ENCODE data around the gene ZIC1.

ZIC1 gene

GRCh38 chr3:147427746-147428145 lies 18.6 kb downstream of the ZIC1 start:
- H3K4me1 ChIP-seq (ENCODE audit: control insufficient read depth, insufficient read depth, low read length), result no peaks in the 10 kb centered on the region
- H3K4me3 ChIP-seq (ENCODE audit: low read depth, low read length), result no peak overlapping the region
- ChIA-PET POLR2A (no interaction called here), CTCF (no interaction called here)
- no peaks in the 10 kb centered on the region for H3K9me3 ChIP-seq (ENCODE audit: control insufficient read depth, insufficient read depth, low read depth, low read length)
- no peak for TF ChIP-seq ELK4 (IDR thresholded peaks at IDR 0.05; ENCODE audit: borderline replicate concordance, low read depth, low read length)
- TF ChIP-seq ZNF777 (tag by site-specific recombination; IDR thresholded peaks at IDR 0.05; ENCODE audit: borderline replicate concordance), result no peak
- no peak for TF ChIP-seq EGR2 (tag by site-specific recombination; IDR thresholded peaks at IDR 0.05; ENCODE audit: low read depth)
- no peak for TF ChIP-seq ZNF248 (tag by site-specific recombination; IDR thresholded peaks at IDR 0.05)
- no peaks in the 10 kb centered on the region for H3K36me3 ChIP-seq (ENCODE audit: control insufficient read depth in 2 of 2, insufficient read depth in 1 of 2, low read length in 2 of 2)
- no peak overlapping the region for H3K27ac ChIP-seq (ENCODE audit: extremely low read depth, low read depth, low read length)

GRCh38 chr3:147428326-147428725 lies 19.2 kb downstream of the ZIC1 start:
- no peaks in the 10 kb centered on the region for H3K36me3 ChIP-seq (ENCODE audit: control insufficient read depth in 2 of 2, insufficient read depth in 1 of 2, low read length in 2 of 2)
- H3K27ac ChIP-seq (ENCODE audit: extremely low read depth, low read depth, low read length), result no peak overlapping the region
- H3K9me3 ChIP-seq (ENCODE audit: control insufficient read depth, insufficient read depth, low read depth, low read length), result no peaks in the 10 kb centered on the region
- no peaks in the 10 kb centered on the region for H3K4me1 ChIP-seq (ENCODE audit: control insufficient read depth, insufficient read depth, low read length)
- no peak for TF ChIP-seq ZNF350 (tag by site-specific recombination; IDR thresholded peaks at IDR 0.05)
- no peak for TF ChIP-seq ZNF311 (tag by site-specific recombination; IDR thresholded peaks at IDR 0.05; ENCODE audit: borderline replicate concordance)
- no peak for TF ChIP-seq ZNF121 (tag by site-specific recombination; IDR thresholded peaks at IDR 0.05)
- TF ChIP-seq REPIN1 (tag by site-specific recombination; IDR thresholded peaks at IDR 0.05; ENCODE audit: low read depth), result no peak
- no peak for TF ChIP-seq ZBTB7A (tag by site-specific recombination; IDR thresholded peaks at IDR 0.05; ENCODE audit: low read depth)
- no peak for TF ChIP-seq ZNF426 (tag by site-specific recombination; IDR thresholded peaks at IDR 0.05)
- TF ChIP-seq ZNF155 (tag by site-specific recombination; IDR thresholded peaks at IDR 0.05), result no peak
- ChIA-PET CTCF (no interaction called here), POLR2A (no interaction called here)
- H3K4me3 ChIP-seq (ENCODE audit: low read depth, low read length), result no peak overlapping the region

- CTCF ChIA-PET, result no interaction called here
- POLR2A ChIA-PET, result interaction anchor here (0.6 kb wide), 1 partner anchor 586 kb away, joined by 3 read pairs; no protein-coding TSS in a partner anchor
Measured at GRCh38 chr3:147428754-147429153, 19.6 kb downstream of the ZIC1 start.

GRCh38 chr3:147431751-147432150 lies 22.6 kb downstream of the ZIC1 start:
- H3K9me3 ChIP-seq (ENCODE audit: control insufficient read depth, insufficient read depth, low read depth, low read length), result no peaks in the 10 kb centered on the region
- H3K4me1 ChIP-seq (ENCODE audit: control insufficient read depth, insufficient read depth, low read length), result no peaks in the 10 kb centered on the region
- ChIA-PET POLR2A (no interaction called here), CTCF (interaction anchor here (0.6 kb wide), 1 partner anchor 15 kb away, joined by 6 read pairs; no protein-coding TSS in a partner anchor)
- no peak overlapping the region for H3K4me3 ChIP-seq (ENCODE audit: low read depth, low read length)
- H3K27ac ChIP-seq (ENCODE audit: extremely low read depth, low read depth, low read length), result no peak overlapping the region
- no peaks in the 10 kb centered on the region for H3K36me3 ChIP-seq (ENCODE audit: control insufficient read depth in 2 of 2, insufficient read depth in 1 of 2, low read length in 2 of 2)
- TF ChIP-seq ZFP3 (tag by site-specific recombination; IDR thresholded peaks at IDR 0.05; ENCODE audit: low read depth), result no peak
- TF ChIP-seq ZNF639 (tag by site-specific recombination; IDR thresholded peaks at IDR 0.05), result no peak
- TF ChIP-seq KLF17 (tag by site-specific recombination; IDR thresholded peaks at IDR 0.05), result no peak
- no peak for TF ChIP-seq PRDM4 (tag by site-specific recombination; IDR thresholded peaks at IDR 0.05)
- TF ChIP-seq ZNF133 (tag by site-specific recombination; IDR thresholded peaks at IDR 0.05), result no peak
- TF ChIP-seq ZNF830 (tag by site-specific recombination; IDR thresholded peaks at IDR 0.05; ENCODE audit: low read depth), result no peak
- TF ChIP-seq KLF9 (tag by site-specific recombination; IDR thresholded peaks at IDR 0.05; ENCODE audit: low read depth), result no peak
- no peak for TF ChIP-seq ZNF792 (tag by site-specific recombination; IDR thresholded peaks at IDR 0.05)

More at GRCh38 chr3:147428754-147429153, 19.6 kb downstream of the ZIC1 start:
- TF ChIP-seq TRIM28 (IDR thresholded peaks at IDR 0.05; ENCODE audit: borderline replicate concordance, low read length) (no peak), KLF7 (tag by site-specific recombination; IDR thresholded peaks at IDR 0.05; ENCODE audit: borderline replicate concordance) (no peak), ZNF747 (tag by site-specific recombination; IDR thresholded peaks at IDR 0.05) (no peak), ZNF792 (tag by site-specific recombination; IDR thresholded peaks at IDR 0.05) (no peak), ZNF362 (tag by site-specific recombination; IDR thresholded peaks at IDR 0.05) (no peak)
- H3K4me1 ChIP-seq (ENCODE audit: control insufficient read depth, insufficient read depth, low read length), result no peaks in the 10 kb centered on the region
- no peaks in the 10 kb centered on the region for H3K36me3 ChIP-seq (ENCODE audit: control insufficient read depth in 2 of 2, insufficient read depth in 1 of 2, low read length in 2 of 2)
- H3K4me3 ChIP-seq (ENCODE audit: low read depth, low read length), result no peak overlapping the region
- H3K27ac ChIP-seq (ENCODE audit: extremely low read depth, low read depth, low read length), result no peak overlapping the region
- no peaks in the 10 kb centered on the region for H3K9me3 ChIP-seq (ENCODE audit: control insufficient read depth, insufficient read depth, low read depth, low read length)

All from HEK293 (cell line).